ENCODE data around the gene MNAT1. TPM values are rescaled to one million over a fixed set of nuclear protein-coding genes. Genes with fewer than 3 reads are reported as not detected.
"Not testable (repeated sequence)": the region's sequence is repeated elsewhere in the genome, so short reads cannot be mapped to it uniquely, and the experiment has no call there.

The MNAT1 gene
- polyA plus RNA-seq, 3 donors from 2014 or later = 18.7 to 30.8 (median 27.7) TPM

- no peak for DNase-seq
- Mint-ChIP-seq H3K4me3 (no peak overlapping the region), H3K36me3 (peaks cover 50 to 52% (median 51%) of the 10 kb centered on the region in 3 donors), H3K4me1 (peaks cover 0 to 4% of the 10 kb centered on the region in 2 donors), H3K27me3 (ENCODE audit: low read depth in 3 of 3) (peaks cover 0 to 4% (median 0%) of the 10 kb centered on the region in 3 donors), H3K9me3 (peaks cover 9 to 36% (median 21%) of the 10 kb centered on the region in 6 donors), H3K27ac (no peak overlapping the region)
Observed at GRCh38 chr14:60882219-60882618, 147.7 kb downstream of the MNAT1 start.

- no peak overlapping the region for H3K4me3 Mint-ChIP-seq
- H3K27me3 Mint-ChIP-seq (ENCODE audit: low read depth in 3 of 3) = peaks cover 0 to 4% (median 0%) of the 10 kb centered on the region in 3 donors
- no peak overlapping the region for H3K27ac Mint-ChIP-seq
- no peak for DNase-seq
- peaks cover 0 to 4% of the 10 kb centered on the region in 2 donors for H3K4me1 Mint-ChIP-seq
- peaks cover 50 to 52% (median 51%) of the 10 kb centered on the region in 3 donors for H3K36me3 Mint-ChIP-seq
- peaks cover 11 to 36% (median 21%) of the 10 kb centered on the region in 6 donors for H3K9me3 Mint-ChIP-seq
Observed at GRCh38 chr14:60884134-60884533, 149.6 kb downstream of the MNAT1 start.

GRCh38 chr14:60890636-60891035 lies 156.1 kb downstream of the MNAT1 start:
- H3K27me3 Mint-ChIP-seq (ENCODE audit: low read depth in 3 of 3); H3K27ac Mint-ChIP-seq; H3K9me3 Mint-ChIP-seq; H3K4me3 Mint-ChIP-seq; DNase-seq: not testable (repeated sequence)
- H3K4me1 Mint-ChIP-seq = peaks cover 18 to 22% of the 10 kb centered on the region in 2 donors
- peaks cover 1 to 12% (median 10%) of the 10 kb centered on the region in 3 donors for H3K36me3 Mint-ChIP-seq

- peaks cover 0 to 1% (median 0%) of the 10 kb centered on the region in 3 donors for H3K27me3 Mint-ChIP-seq (ENCODE audit: low read depth in 3 of 3)
- peak overlapping the region in 2 of 6 donors; percentile 1 to 20 for H3K27ac Mint-ChIP-seq
- H3K36me3 Mint-ChIP-seq = peaks cover 0 to 3% (median 0%) of the 10 kb centered on the region in 3 donors
- H3K4me3 Mint-ChIP-seq = no peak overlapping the region
- DNase-seq = no peak
- H3K9me3 Mint-ChIP-seq = no peaks in the 10 kb centered on the region
- peaks cover 21 to 24% of the 10 kb centered on the region in 2 donors for H3K4me1 Mint-ChIP-seq
Observed at GRCh38 chr14:60893911-60894310, 159.3 kb downstream of the MNAT1 start.

- peaks cover 0 to 3% (median 0%) of the 10 kb centered on the region in 3 donors for H3K27me3 Mint-ChIP-seq (ENCODE audit: low read depth in 3 of 3)
- no peak overlapping the region for H3K27ac Mint-ChIP-seq
- H3K4me3 Mint-ChIP-seq = no peak overlapping the region
- H3K4me1 Mint-ChIP-seq = no peaks in the 10 kb centered on the region
- no peak for DNase-seq
- H3K9me3 Mint-ChIP-seq = peaks cover 0 to 2% (median 0%) of the 10 kb centered on the region in 6 donors
- no peaks in the 10 kb centered on the region for H3K36me3 Mint-ChIP-seq
Observed at GRCh38 chr14:60904381-60904780, 169.8 kb downstream of the MNAT1 start.

GRCh38 chr14:60905923-60906322 lies 171.4 kb downstream of the MNAT1 start:
- Mint-ChIP-seq H3K4me1 (no peaks in the 10 kb centered on the region), H3K36me3 (no peaks in the 10 kb centered on the region), H3K27me3 (ENCODE audit: low read depth in 3 of 3) (no peaks in the 10 kb centered on the region), H3K4me3 (no peak overlapping the region), H3K27ac (no peak overlapping the region), H3K9me3 (peaks cover 0 to 2% (median 0%) of the 10 kb centered on the region in 6 donors)
- no peak for DNase-seq

- H3K27me3 Mint-ChIP-seq (ENCODE audit: low read depth in 3 of 3) = no peaks in the 10 kb centered on the region
- H3K4me3 Mint-ChIP-seq = peak overlapping the region in 1 of 5 donors; percentile 38
- H3K27ac Mint-ChIP-seq = peak overlapping the region in 2 of 6 donors; percentile 28 to 29
- H3K36me3 Mint-ChIP-seq = peaks cover 0 to 20% (median 3%) of the 10 kb centered on the region in 3 donors
- H3K4me1 Mint-ChIP-seq = peaks cover 15 to 19% of the 10 kb centered on the region in 2 donors
- H3K9me3 Mint-ChIP-seq = peaks cover 0 to 9% (median 1%) of the 10 kb centered on the region in 6 donors
- no peak for DNase-seq
Observed at GRCh38 chr14:60915781-60916180, 181.2 kb downstream of the MNAT1 start.

- Mint-ChIP-seq H3K36me3 (peaks cover 0 to 11% (median 4%) of the 10 kb centered on the region in 3 donors), H3K4me1 (peaks cover 0 to 7% of the 10 kb centered on the region in 2 donors), H3K27ac (peak overlapping the region in 1 of 6 donors; percentile 25), H3K9me3 (no peaks in the 10 kb centered on the region), H3K4me3 (no peak overlapping the region), H3K27me3 (ENCODE audit: low read depth in 3 of 3) (peaks cover 0 to 2% (median 0%) of the 10 kb centered on the region in 3 donors)
- DNase-seq = no peak
Observed at GRCh38 chr14:60922050-60922449, 187.5 kb downstream of the MNAT1 start.

- H3K27me3 Mint-ChIP-seq (ENCODE audit: low read depth in 3 of 3) = peaks cover 0 to 2% (median 0%) of the 10 kb centered on the region in 3 donors
- peaks cover 0 to 4% (median 0%) of the 10 kb centered on the region in 3 donors for H3K36me3 Mint-ChIP-seq
Observed at GRCh38 chr14:60925286-60925685, 190.7 kb downstream of the MNAT1 start.

GRCh38 chr14:60926002-60926401 lies 191.4 kb downstream of the MNAT1 start:
- Mint-ChIP-seq H3K27me3 (ENCODE audit: low read depth in 3 of 3) (peaks cover 0 to 2% (median 0%) of the 10 kb centered on the region in 3 donors), H3K9me3 (no peaks in the 10 kb centered on the region), H3K36me3 (peaks cover 0 to 4% (median 0%) of the 10 kb centered on the region in 3 donors), H3K4me3 (no peak overlapping the region), H3K27ac (no peak overlapping the region), H3K4me1 (peaks cover 2 to 13% of the 10 kb centered on the region in 2 donors)
- DNase-seq = no peak

More at GRCh38 chr14:60925286-60925685, 190.7 kb downstream of the MNAT1 start:
- DNase-seq = no peak
- Mint-ChIP-seq H3K4me1 (peaks cover 0 to 7% of the 10 kb centered on the region in 2 donors), H3K9me3 (no peaks in the 10 kb centered on the region), H3K4me3 (no peak overlapping the region), H3K27ac (no peak overlapping the region)

- no peaks in the 10 kb centered on the region for H3K9me3 Mint-ChIP-seq
- H3K27ac Mint-ChIP-seq = no peak overlapping the region
- DNase-seq = no peak
- H3K4me3 Mint-ChIP-seq = no peak overlapping the region
- no peaks in the 10 kb centered on the region for H3K27me3 Mint-ChIP-seq (ENCODE audit: low read depth in 3 of 3)
- peaks cover 0 to 4% (median 0%) of the 10 kb centered on the region in 3 donors for H3K36me3 Mint-ChIP-seq
- peaks cover 4 to 11% of the 10 kb centered on the region in 2 donors for H3K4me1 Mint-ChIP-seq
Observed at GRCh38 chr14:60931218-60931617, 196.7 kb downstream of the MNAT1 start.

GRCh38 chr14:60933920-60934655 lies 199.5 kb downstream of the MNAT1 start:
- peaks cover 0 to 5% (median 0%) of the 10 kb centered on the region in 3 donors for H3K36me3 Mint-ChIP-seq
- DNase-seq = no peak
- H3K4me1 Mint-ChIP-seq = peaks cover 4 to 10% of the 10 kb centered on the region in 2 donors
- no peaks in the 10 kb centered on the region for H3K27me3 Mint-ChIP-seq (ENCODE audit: low read depth in 3 of 3)
- no peaks in the 10 kb centered on the region for H3K9me3 Mint-ChIP-seq
- H3K4me3 Mint-ChIP-seq = no peak overlapping the region
- no peak overlapping the region for H3K27ac Mint-ChIP-seq

- DNase-seq = no peak
- H3K36me3 Mint-ChIP-seq = peaks cover 0 to 9% (median 0%) of the 10 kb centered on the region in 3 donors
- no peaks in the 10 kb centered on the region for H3K9me3 Mint-ChIP-seq
- no peaks in the 10 kb centered on the region for H3K27me3 Mint-ChIP-seq (ENCODE audit: low read depth in 3 of 3)
- H3K27ac Mint-ChIP-seq = no peak overlapping the region
- H3K4me3 Mint-ChIP-seq = no peak overlapping the region
- peaks cover 4 to 10% of the 10 kb centered on the region in 2 donors for H3K4me1 Mint-ChIP-seq
Observed at GRCh38 chr14:60935319-60935718, 200.8 kb downstream of the MNAT1 start.

GRCh38 chr14:60943637-60944032 lies 209.1 kb downstream of the MNAT1 start:
- no peak for DNase-seq
- Mint-ChIP-seq H3K27me3 (ENCODE audit: low read depth in 3 of 3) (peaks cover 0 to 2% (median 0%) of the 10 kb centered on the region in 3 donors), H3K36me3 (peaks cover 0 to 13% (median 9%) of the 10 kb centered on the region in 3 donors), H3K27ac (no peak overlapping the region), H3K4me1 (no peaks in the 10 kb centered on the region), H3K9me3 (no peaks in the 10 kb centered on the region), H3K4me3 (no peak overlapping the region)

Measured in immature natural killer cell (primary cell).